Measurements from ENCODE around the gene C3orf38. TPM values are rescaled to one million over a fixed set of nuclear protein-coding genes. Genes with fewer than 3 reads are reported as not detected.
"Not testable (repeated sequence)": the region's sequence is repeated elsewhere in the genome, so short reads cannot be mapped to it uniquely, and the experiment has no call there.

Gene C3orf38
- total RNA-seq, 4 donors from 2014 or later, result 11.9 to 24.1 (median 18.3) TPM

- H3K4me1 ChIP-seq, result no peaks in the 10 kb centered on the region
- peak; percentile 53 for DNase-seq
- no peak overlapping the region for H3K4me3 ChIP-seq
- in situ Hi-C loops (cut with MboI; ENCODE audit: low pct_ligation_motif_present in 1 of 4, low pct_unique_long_range_greater_than_20kb in 1 of 4, low sequenced_read_pairs in 3 of 4) (loop anchor here in 1 of 4 donors (25.0 kb wide), 1 partner anchor 351 kb away; no protein-coding TSS in a partner anchor), intact Hi-C loops (cut with DNase I; ENCODE audit: low total_unique reads) (loop anchor here (10.0 kb wide), 1 partner anchor 339 kb away; no protein-coding TSS in a partner anchor)
- no peaks in the 10 kb centered on the region for H3K9me3 ChIP-seq
- WGBS, 2 donors (ENCODE audit: low coverage in 1 of 2), result 43 to 60% methylated on average over 4 to 5 of the region's 5 CpGs
- TF ChIP-seq POLR2A (IDR thresholded peaks at IDR 0.05) (no peak), CTCF (IDR thresholded peaks at IDR 0.05) (peak; percentile 57 to 70 (median 67))
- H3K27me3 ChIP-seq, result no peaks in the 10 kb centered on the region
- peaks cover 0 to 12% (median 0%) of the 10 kb centered on the region in 4 donors for H3K36me3 ChIP-seq
- H3K27ac ChIP-seq, result no peak overlapping the region
Measured at GRCh38 chr3:88113311-88114162, 36.2 kb upstream of the C3orf38 start.

DNA sequence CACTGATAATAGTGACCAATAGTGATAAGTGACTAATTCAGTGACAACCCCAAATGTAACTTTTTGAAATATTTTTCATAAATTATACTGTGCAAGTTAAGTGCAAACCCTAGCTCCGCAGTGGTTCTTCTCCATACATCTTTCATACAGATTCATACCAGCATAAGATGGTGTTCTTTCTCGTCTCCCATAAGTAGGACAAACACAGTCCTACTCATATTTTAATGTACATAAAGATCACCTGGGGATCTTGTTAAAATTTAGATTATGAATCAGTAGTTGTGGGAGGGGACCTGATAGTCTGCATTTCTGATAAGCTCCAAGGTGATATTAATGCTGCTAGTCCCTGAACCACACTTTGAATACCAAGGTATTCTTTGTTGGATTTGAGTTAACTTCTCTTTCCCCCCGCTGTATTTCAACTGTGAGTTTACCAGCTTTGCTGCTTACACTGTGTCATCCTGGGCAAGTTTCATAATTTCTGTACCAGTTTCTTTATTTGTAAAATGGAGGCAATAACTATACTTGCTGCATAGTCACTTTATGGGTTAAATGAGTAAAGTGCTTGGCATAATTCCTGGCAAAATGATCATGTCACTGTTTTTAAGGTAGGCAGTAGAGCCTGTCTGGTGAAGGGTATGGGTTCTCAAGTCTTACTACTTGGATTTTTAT, 34.7 kb upstream of the C3orf38 start:
- intact Hi-C loops (cut with DNase I; ENCODE audit: low total_unique reads), result loop anchor here (10.0 kb wide), 1 partner anchor 340 kb away; no protein-coding TSS in a partner anchor

DNA sequence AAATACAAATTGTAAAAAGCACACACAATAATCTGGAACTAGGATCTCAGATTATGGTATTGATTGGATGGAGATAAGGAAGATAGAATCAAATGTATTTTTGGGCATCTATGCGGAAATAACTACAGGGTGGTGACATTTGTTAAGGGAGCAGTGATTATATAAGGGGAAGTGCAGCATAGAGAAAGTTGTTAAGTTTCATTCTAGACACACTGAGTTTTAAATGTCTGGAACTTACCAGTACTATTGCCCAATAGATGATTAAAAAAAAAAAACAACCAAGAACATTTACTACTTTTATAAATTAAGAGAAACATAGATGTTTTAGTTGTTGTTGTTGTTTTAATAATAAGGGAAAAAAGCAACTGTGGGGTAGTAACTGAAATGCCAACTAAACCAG, 32.1 kb upstream of the C3orf38 start:
- intact Hi-C loops (cut with DNase I; ENCODE audit: low total_unique reads), result loop anchor here (10.0 kb wide), 1 partner anchor 343 kb away; no protein-coding TSS in a partner anchor
- no peak overlapping the region for H3K27ac ChIP-seq

More for the DNA sequence above, 34.7 kb upstream of the C3orf38 start:
- H3K4me3 ChIP-seq, result no peak overlapping the region
- no peak overlapping the region for H3K27ac ChIP-seq
- H3K27me3 ChIP-seq, result no peaks in the 10 kb centered on the region
- no peak for DNase-seq
- TF ChIP-seq POLR2AphosphoS5 (IDR thresholded peaks at IDR 0.05) (no peak), CTCF (IDR thresholded peaks at IDR 0.05) (no peak), POLR2A (IDR thresholded peaks at IDR 0.05) (no peak), EP300 (IDR thresholded peaks at IDR 0.05; ENCODE audit: low read depth) (no peak)
- 81% methylated on average over 3 of the region's 3 CpGs for WGBS, 2 donors (ENCODE audit: low coverage in 1 of 2)
- H3K4me1 ChIP-seq, result no peaks in the 10 kb centered on the region
- H3K9me3 ChIP-seq, result no peaks in the 10 kb centered on the region
- peaks cover 0 to 12% (median 0%) of the 10 kb centered on the region in 4 donors for H3K36me3 ChIP-seq
- in situ Hi-C loops (cut with MboI; ENCODE audit: low pct_ligation_motif_present in 1 of 4, low pct_unique_long_range_greater_than_20kb in 1 of 4, low sequenced_read_pairs in 3 of 4), result loop anchor here in 1 of 4 donors (25.0 kb wide), 1 partner anchor 353 kb away; no protein-coding TSS in a partner anchor

GRCh38 chr3:88118603-88119002, 31.2 kb upstream of the C3orf38 start:
- in situ Hi-C loops (cut with MboI; ENCODE audit: low pct_ligation_motif_present in 1 of 4, low pct_unique_long_range_greater_than_20kb in 1 of 4, low sequenced_read_pairs in 3 of 4), result loop anchor here in 1 of 4 donors (25.0 kb wide), 1 partner anchor 356 kb away; no protein-coding TSS in a partner anchor
- peaks cover 0 to 12% (median 0%) of the 10 kb centered on the region in 4 donors for H3K36me3 ChIP-seq
- H3K4me3 ChIP-seq, H3K4me1 ChIP-seq, H3K27ac ChIP-seq, H3K27me3 ChIP-seq, DNase-seq, H3K9me3 ChIP-seq: not testable (repeated sequence)
- intact Hi-C loops (cut with DNase I; ENCODE audit: low total_unique reads), result loop anchor here (10.0 kb wide), 1 partner anchor 344 kb away; no protein-coding TSS in a partner anchor
- 99 to 100% methylated on average over 1 to 2 of the region's 2 CpGs for WGBS, 2 donors (ENCODE audit: low coverage in 1 of 2)

More for the DNA sequence above, 32.1 kb upstream of the C3orf38 start:
- Histone ChIP-seq H3K4me3 (no peak overlapping the region), H3K36me3 (peaks cover 0 to 12% (median 0%) of the 10 kb centered on the region in 4 donors), H3K4me1 (no peaks in the 10 kb centered on the region), H3K9me3 (no peaks in the 10 kb centered on the region), H3K27me3 (no peaks in the 10 kb centered on the region)
- no peak for TF ChIP-seq EP300 (IDR thresholded peaks at IDR 0.05; ENCODE audit: low read depth)
- TF ChIP-seq CTCF (IDR thresholded peaks at IDR 0.05), result no peak
- no peak for TF ChIP-seq POLR2AphosphoS5 (IDR thresholded peaks at IDR 0.05)
- no peak for TF ChIP-seq POLR2A (IDR thresholded peaks at IDR 0.05)
- in situ Hi-C loops (cut with MboI; ENCODE audit: low pct_ligation_motif_present in 1 of 4, low pct_unique_long_range_greater_than_20kb in 1 of 4, low sequenced_read_pairs in 3 of 4), result loop anchor here in 1 of 4 donors (25.0 kb wide), 1 partner anchor 355 kb away; no protein-coding TSS in a partner anchor
- 0% methylated on average over 1 of the region's 1 CpG for WGBS, 2 donors (ENCODE audit: low coverage in 1 of 2)
- no peak for DNase-seq

All from transverse colon (tissue), 4 donors.